Activated B cell treated with CpG ODN at 0.5 μM for 24 hours (primary cell): ENCODE data around the gene EMILIN2. TPM values are rescaled to one million over a fixed set of nuclear protein-coding genes. Genes with fewer than 3 reads are reported as not detected.

Experiments
- ATAC-seq: fragments of 200-7000 bp; cut with Tn5 transposase; one replicate; pipeline ENCODE4 v1.10.0; 2021; ENCODE audit warnings: low read depth, mild to moderate bottlenecking, moderate library complexity
- CTCF ChIA-PET: fragments of 350-600 bp; sonication (Branson Sonifier 250); formaldehyde crosslinking; loops from one replicate; lab custom pipeline; 2021; ENCODE audit warnings: antibody characterized with exemption; lab: Charles Lee
- POLR2A ChIA-PET: fragments of 350-600 bp; sonication (Branson Sonifier 250); formaldehyde crosslinking; loops from one replicate; lab custom pipeline; 2021; ENCODE audit warnings: antibody characterized with exemption; lab: Charles Lee
- DNase-seq: peaks from one replicate; pipeline ENCODE4 v3.0.0; 2022
- H3K27ac Mint-ChIP-seq: one replicate; pipeline ENCODE4 v1.8.0; 2020; ENCODE audit warnings: mixed read lengths
- H3K27me3 Mint-ChIP-seq: one replicate; pipeline ENCODE4 v1.8.0; 2021; ENCODE audit warnings: mixed read lengths
- H3K36me3 Mint-ChIP-seq: one replicate; pipeline ENCODE4 v1.8.0; 2021; ENCODE audit warnings: low read depth, mixed read lengths
- H3K4me1 Mint-ChIP-seq: one replicate; pipeline ENCODE4 v1.8.0; 2021; ENCODE audit warnings: mixed read lengths
- H3K4me3 Mint-ChIP-seq: one replicate; pipeline ENCODE4 v1.8.0; 2020; ENCODE audit warnings: mild to moderate bottlenecking, mixed read lengths
- H3K9me3 Mint-ChIP-seq: one replicate; pipeline ENCODE4 v1.8.0; 2020; ENCODE audit warnings: mixed read lengths
- CTCF ChIP-seq: fragments of 200-600 bp; IDR thresholded peaks from one replicate; pipeline ENCODE4 v1.8.0; 2022; ENCODE audit warnings: antibody characterized with exemption, mild to moderate bottlenecking
- intact Hi-C: fragments of 100-400 bp; cut with micrococcal nuclease; formaldehyde crosslinking; loops from one replicate; pipeline ENCODE4 v1.15.1; 2024
- total RNA-seq: library from RNA; stranded (reverse); gene quantifications from 2 replicates; pipeline ENCODE4 v1.2.3, GENCODE V29; 2022

Gene EMILIN2
- total RNA-seq, 1 donor from 2014 or later = 80.9 TPM

- CTCF ChIA-PET = interaction anchor here (0.9 to 1.6 kb wide), 3 partner anchors 59 to 319 kb away, joined by 3 to 6 read pairs (median 5); no protein-coding TSS in a partner anchor
- Mint-ChIP-seq H3K27ac (peak overlapping the region; percentile 47), H3K27me3 (no peaks in the 10 kb centered on the region), H3K36me3 (peaks cover 79% of the 10 kb centered on the region), H3K4me3 (no peak overlapping the region), H3K4me1 (peaks cover 14% of the 10 kb centered on the region), H3K9me3 (no peaks in the 10 kb centered on the region)
- POLR2A ChIA-PET = interaction anchor here (0.6 kb wide), 1 partner anchor 81 kb away, joined by 3 read pairs; no protein-coding TSS in a partner anchor
- intact Hi-C loops = no loop called here
- DNase-seq (no peak), ATAC-seq (no peak)
- no peak for TF ChIP-seq CTCF
These were observed 79.7 kb downstream of the EMILIN2 start for GRCh38 chr18:2926528-2926927.

DNA sequence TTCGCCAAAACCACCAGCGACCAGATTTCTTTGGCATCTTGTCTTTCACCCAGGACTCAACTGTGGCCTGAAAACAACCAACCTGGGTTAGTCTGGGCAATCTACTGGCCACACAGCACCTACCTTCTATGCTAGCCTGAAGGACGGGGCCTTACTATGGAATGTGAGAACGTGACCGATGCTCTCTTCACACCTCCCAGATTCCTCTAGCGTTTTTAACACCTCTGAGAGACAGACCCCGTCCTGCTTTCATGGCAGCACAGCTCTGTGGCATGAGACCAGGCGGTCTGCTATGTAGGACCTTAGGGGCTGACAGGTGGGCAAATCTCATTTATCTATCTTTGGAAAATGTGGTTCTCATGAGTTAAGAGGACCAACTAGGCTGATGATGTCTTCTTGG is 80.9 kb downstream of the EMILIN2 start:
- no peak for DNase-seq
- CTCF ChIA-PET = interaction anchor here (1.1 to 2.9 kb wide), 5 partner anchors 35 to 318 kb away, joined by 3 to 10 read pairs (median 5); no protein-coding TSS in a partner anchor
- Mint-ChIP-seq H3K36me3 (peaks cover 78% of the 10 kb centered on the region), H3K27ac (no peak overlapping the region), H3K27me3 (no peaks in the 10 kb centered on the region), H3K9me3 (no peaks in the 10 kb centered on the region), H3K4me1 (peaks cover 19% of the 10 kb centered on the region), H3K4me3 (no peak overlapping the region)
- POLR2A ChIA-PET = interaction anchor here (0.5 kb wide), 1 partner anchor 165 kb away, joined by 3 read pairs; no protein-coding TSS in a partner anchor
- no peak for TF ChIP-seq CTCF
- intact Hi-C loops = no loop called here
- ATAC-seq = no peak

DNA sequence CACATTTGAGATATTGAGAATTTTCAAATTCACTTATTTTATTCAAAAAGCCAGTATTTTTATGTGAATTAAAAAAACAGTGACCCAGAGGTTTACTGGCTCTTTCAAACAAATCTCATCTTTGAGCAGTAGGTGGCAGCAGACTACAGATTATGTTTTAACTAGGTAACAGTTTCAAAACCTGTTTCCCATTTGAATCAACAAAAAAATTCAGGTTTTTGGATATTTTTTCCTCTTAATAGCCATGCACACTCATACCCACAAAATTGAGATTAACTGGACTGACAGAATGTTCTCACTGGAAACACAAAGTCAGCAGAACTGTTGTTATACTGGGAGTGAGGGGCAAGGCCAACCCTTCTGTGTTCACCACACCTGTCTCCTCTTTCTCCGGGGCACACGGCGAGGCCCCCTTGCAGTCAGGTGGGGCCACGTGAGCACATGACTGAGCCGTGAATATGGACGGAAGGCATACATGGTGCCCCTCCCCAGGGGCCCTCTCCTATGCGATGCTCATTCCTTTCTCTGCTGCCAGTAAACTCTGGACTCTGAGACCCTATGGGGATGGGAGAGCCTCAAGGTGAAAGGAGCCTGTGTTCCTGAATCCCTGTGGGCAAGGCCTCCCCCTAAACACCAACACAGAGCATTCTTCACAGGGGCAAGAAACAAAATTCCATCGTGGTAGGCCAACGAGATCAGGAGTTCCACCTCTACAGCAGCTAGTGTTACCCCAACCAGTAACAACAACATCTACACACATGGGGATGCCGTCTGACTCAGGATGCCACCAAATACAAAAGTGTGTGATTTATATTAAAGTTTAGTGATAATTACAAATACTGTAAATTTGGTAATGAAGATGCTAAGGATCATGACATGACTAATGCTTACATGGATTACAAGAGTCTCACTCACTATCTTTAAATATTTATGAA is 85.7 kb downstream of the EMILIN2 start:
- ChIA-PET POLR2A (interaction anchor here (0.8 to 2.0 kb wide), 5 partner anchors 27 to 315 kb away, joined by 3 to 10 read pairs (median 6); partner anchors contain the start of gene MYL12A), CTCF (interaction anchor here (0.6 to 6.7 kb wide), 19 partner anchors 12 to 314 kb away, joined by 3 to 162 read pairs (median 4); partner anchors contain the start of gene MYL12A)
- no peak for DNase-seq
- intact Hi-C loops = loop anchor here (1.0 kb wide), 7 partner anchors 25 to 734 kb away; no protein-coding TSS in a partner anchor
- Mint-ChIP-seq H3K9me3 (no peaks in the 10 kb centered on the region), H3K27ac (peak overlapping the region; percentile 76), H3K27me3 (no peaks in the 10 kb centered on the region), H3K4me1 (peaks cover 8% of the 10 kb centered on the region), H3K4me3 (no peak overlapping the region), H3K36me3 (peaks cover 65% of the 10 kb centered on the region)
- TF ChIP-seq CTCF = peak; percentile 49
- ATAC-seq = peak; percentile 66

DNA sequence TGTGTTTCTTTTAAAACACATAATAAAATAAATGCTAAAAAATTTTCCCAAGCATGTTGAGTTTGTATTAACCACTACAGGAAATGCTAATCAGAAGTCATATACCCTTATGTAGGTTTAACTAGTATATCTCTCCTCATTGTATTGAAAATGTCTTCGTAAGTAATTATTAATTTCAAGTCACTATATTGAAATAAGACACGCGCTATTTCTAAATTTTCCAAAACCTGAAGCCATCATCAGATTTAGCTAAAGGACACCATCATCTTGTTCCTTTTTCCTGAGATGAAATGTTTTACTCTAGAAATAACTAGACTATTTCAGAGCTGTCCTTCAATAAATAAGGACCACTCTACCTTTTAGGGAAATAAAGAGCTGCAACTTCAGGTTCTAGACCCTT is 87.2 kb downstream of the EMILIN2 start:
- POLR2A ChIA-PET = interaction anchor here (0.9 to 2.0 kb wide), 3 partner anchors 46 to 54 kb away, joined by 3 to 10 read pairs (median 3); no protein-coding TSS in a partner anchor
- H3K27ac Mint-ChIP-seq = no peak overlapping the region
- ATAC-seq = no peak
- H3K9me3 Mint-ChIP-seq = no peaks in the 10 kb centered on the region
- DNase-seq = no peak
- H3K36me3 Mint-ChIP-seq = peaks cover 66% of the 10 kb centered on the region
- intact Hi-C loops = no loop called here
- H3K4me1 Mint-ChIP-seq = peaks cover 5% of the 10 kb centered on the region
- no peak for TF ChIP-seq CTCF
- no peaks in the 10 kb centered on the region for H3K27me3 Mint-ChIP-seq
- CTCF ChIA-PET = interaction anchor here (0.7 to 6.7 kb wide), 12 partner anchors 16 to 312 kb away, joined by 3 to 162 read pairs (median 5); partner anchors contain the start of gene MYL12A
- no peak overlapping the region for H3K4me3 Mint-ChIP-seq
